ENCODE results near the gene GABARAPL2.

GABARAPL2 gene

GRCh38 chr16:75552951-75553350, 13.2 kb upstream of the GABARAPL2 start:
- Histone ChIP-seq H3K4me3 (ENCODE audit: low read depth in 1 of 2, low read length in 2 of 2) (no peak overlapping the region), H3K27ac (ENCODE audit: low read depth, low read length) (no peak overlapping the region), H3K4me1 (ENCODE audit: control insufficient read depth in 1 of 2, insufficient read depth in 2 of 2, low read length in 2 of 2) (peaks cover 9 to 12% of the 10 kb centered on the region in 2 donors), H3K9ac (ENCODE audit: low read depth in 1 of 2, low read length in 2 of 2) (no peak overlapping the region), H3K36me3 (ENCODE audit: control insufficient read depth in 1 of 2, insufficient read depth in 2 of 2, low read length in 2 of 2) (no peaks in the 10 kb centered on the region), H3K27me3 (ENCODE audit: control insufficient read depth in 1 of 2, insufficient read depth in 2 of 2, low read length in 2 of 2) (no peaks in the 10 kb centered on the region), H3K9me3 (ENCODE audit: control insufficient read depth in 1 of 2, low read length in 2 of 2) (no peaks in the 10 kb centered on the region)

- Histone ChIP-seq H3K27ac (ENCODE audit: low read depth, low read length) (peak overlapping the region; percentile 60), H3K9me3 (ENCODE audit: control insufficient read depth in 1 of 2, low read length in 2 of 2) (no peaks in the 10 kb centered on the region), H3K9ac (ENCODE audit: low read depth in 1 of 2, low read length in 2 of 2) (peak overlapping the region; percentile 41 to 64), H3K36me3 (ENCODE audit: control insufficient read depth in 1 of 2, insufficient read depth in 2 of 2, low read length in 2 of 2) (no peaks in the 10 kb centered on the region), H3K27me3 (ENCODE audit: control insufficient read depth in 1 of 2, insufficient read depth in 2 of 2, low read length in 2 of 2) (no peaks in the 10 kb centered on the region), H3K4me3 (ENCODE audit: low read depth in 1 of 2, low read length in 2 of 2) (peak overlapping the region; percentile 79 to 87), H3K4me1 (ENCODE audit: control insufficient read depth in 1 of 2, insufficient read depth in 2 of 2, low read length in 2 of 2) (peaks cover 5 to 12% of the 10 kb centered on the region in 2 donors)
Observed at GRCh38 chr16:75555213-75555706, 10.9 kb upstream of the GABARAPL2 start.

GRCh38 chr16:75555707-75556430, 10.3 kb upstream of the GABARAPL2 start, which contains the start of gene TMEM231:
TSS of gene TMEM231 (minus strand) at chr16:75556252. CDS start at chr16:75556209, 43 bp downstream.
- Histone ChIP-seq H3K4me3 (ENCODE audit: low read depth in 1 of 2, low read length in 2 of 2) (peak within 1 kb of the TSS; percentile 79 to 87), H3K27me3 (ENCODE audit: control insufficient read depth in 1 of 2, insufficient read depth in 2 of 2, low read length in 2 of 2) (no peaks in the 10 kb centered on the region), H3K27ac (ENCODE audit: low read depth, low read length) (peak within 1 kb of the TSS; percentile 60)

DNA sequence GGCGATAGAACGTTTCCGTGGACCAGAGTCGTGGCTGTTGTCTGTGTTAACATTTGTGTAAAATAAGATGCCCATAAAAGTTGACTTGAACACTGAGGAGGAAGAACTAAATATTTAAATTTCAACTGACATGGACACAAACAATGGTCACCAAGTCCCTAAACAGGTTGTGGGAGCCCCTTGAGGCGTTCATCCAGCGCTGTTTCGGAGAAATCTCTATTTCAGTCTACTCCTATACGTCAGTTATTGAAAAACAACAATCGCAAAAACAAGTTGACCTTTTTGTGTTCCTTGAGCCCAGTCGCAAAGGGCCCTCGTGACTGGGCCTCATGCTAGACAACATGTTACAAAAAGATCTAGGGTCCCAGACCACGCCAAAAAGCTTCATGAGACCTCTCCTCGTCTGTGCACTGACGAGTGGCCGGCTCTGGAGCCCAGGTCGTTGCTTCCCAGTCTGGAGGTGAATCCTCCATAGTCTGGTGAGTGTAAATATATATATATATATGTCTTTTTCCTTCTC, 9.7 kb upstream of the GABARAPL2 start:
- Histone ChIP-seq H3K27ac (ENCODE audit: low read depth, low read length) (peak overlapping the region; percentile 46), H3K4me3 (ENCODE audit: low read depth in 1 of 2, low read length in 2 of 2) (peak overlapping the region; percentile 79 to 87), H3K4me1 (ENCODE audit: control insufficient read depth in 1 of 2, insufficient read depth in 2 of 2, low read length in 2 of 2) (peaks cover 5 to 12% of the 10 kb centered on the region in 2 donors), H3K9ac (ENCODE audit: low read depth in 1 of 2, low read length in 2 of 2) (peak overlapping the region in 1 of 2 donors; percentile 4), H3K9me3 (ENCODE audit: control insufficient read depth in 1 of 2, low read length in 2 of 2) (no peaks in the 10 kb centered on the region), H3K36me3 (ENCODE audit: control insufficient read depth in 1 of 2, insufficient read depth in 2 of 2, low read length in 2 of 2) (no peaks in the 10 kb centered on the region), H3K27me3 (ENCODE audit: control insufficient read depth in 1 of 2, insufficient read depth in 2 of 2, low read length in 2 of 2) (no peaks in the 10 kb centered on the region)

More at GRCh38 chr16:75555707-75556430, 10.3 kb upstream of the GABARAPL2 start, which contains the start of gene TMEM231:
- peak within 1 kb of the TSS; percentile 41 to 64 for H3K9ac ChIP-seq (ENCODE audit: low read depth in 1 of 2, low read length in 2 of 2)
- H3K9me3 ChIP-seq (ENCODE audit: control insufficient read depth in 1 of 2, low read length in 2 of 2), result no peaks in the 10 kb centered on the region
- H3K36me3 ChIP-seq (ENCODE audit: control insufficient read depth in 1 of 2, insufficient read depth in 2 of 2, low read length in 2 of 2), result no peaks in the 10 kb centered on the region
- H3K4me1 ChIP-seq (ENCODE audit: control insufficient read depth in 1 of 2, insufficient read depth in 2 of 2, low read length in 2 of 2), result peaks cover 5 to 12% of the 10 kb centered on the region in 2 donors

- no peaks in the 10 kb centered on the region for H3K36me3 ChIP-seq (ENCODE audit: control insufficient read depth in 1 of 2, insufficient read depth in 2 of 2, low read length in 2 of 2)
- H3K27ac ChIP-seq (ENCODE audit: low read depth, low read length), result no peak overlapping the region
- peaks cover 0 to 12% of the 10 kb centered on the region in 2 donors for H3K4me1 ChIP-seq (ENCODE audit: control insufficient read depth in 1 of 2, insufficient read depth in 2 of 2, low read length in 2 of 2)
- H3K9ac ChIP-seq (ENCODE audit: low read depth in 1 of 2, low read length in 2 of 2), result no peak overlapping the region
- H3K27me3 ChIP-seq (ENCODE audit: control insufficient read depth in 1 of 2, insufficient read depth in 2 of 2, low read length in 2 of 2), result no peaks in the 10 kb centered on the region
- H3K9me3 ChIP-seq (ENCODE audit: control insufficient read depth in 1 of 2, low read length in 2 of 2), result no peaks in the 10 kb centered on the region
- no peak overlapping the region for H3K4me3 ChIP-seq (ENCODE audit: low read depth in 1 of 2, low read length in 2 of 2)
Observed at GRCh38 chr16:75558846-75559401, 7.3 kb upstream of the GABARAPL2 start.

DNA sequence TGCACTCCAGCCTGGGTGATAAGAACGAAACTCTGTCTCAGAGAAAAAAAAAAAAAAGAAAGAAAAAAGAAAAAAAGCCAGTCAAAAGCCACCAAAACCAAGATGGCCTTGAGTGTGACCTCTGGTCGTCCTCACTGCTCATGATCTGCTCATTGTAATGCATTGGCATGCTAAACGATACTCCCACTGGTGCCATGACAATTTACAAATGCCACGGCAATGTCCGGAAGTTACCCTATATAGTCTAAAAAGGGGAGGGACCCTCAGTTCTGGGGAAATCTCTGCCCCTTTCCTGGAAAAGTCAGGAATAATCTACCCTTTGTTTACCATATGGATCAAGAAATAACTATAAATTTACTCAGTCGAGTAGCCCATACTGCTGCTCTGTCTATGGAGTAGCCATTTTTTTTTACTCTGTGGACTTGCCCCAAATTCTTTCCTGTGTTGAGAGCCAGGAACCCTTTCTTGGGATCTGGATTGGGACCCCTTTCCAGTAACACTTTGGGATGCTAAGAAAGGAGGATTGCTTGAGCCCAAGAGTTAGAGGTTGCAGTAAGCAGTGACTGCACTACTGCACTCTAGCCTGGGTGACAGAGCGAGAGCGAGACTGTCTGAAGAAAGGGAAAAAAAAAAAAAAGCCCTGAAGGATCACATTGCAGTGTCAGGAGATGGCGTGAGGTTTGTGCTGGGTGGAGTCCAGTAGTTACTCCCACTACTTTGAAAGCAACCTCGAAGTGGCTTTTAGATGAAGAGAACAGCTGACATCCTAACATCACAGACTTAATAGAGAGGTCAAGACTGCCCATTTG, 6.4 kb upstream of the GABARAPL2 start:
- H3K9me3 ChIP-seq (ENCODE audit: control insufficient read depth in 1 of 2, low read length in 2 of 2), result no peaks in the 10 kb centered on the region
- H3K4me1 ChIP-seq (ENCODE audit: control insufficient read depth in 1 of 2, insufficient read depth in 2 of 2, low read length in 2 of 2), result peaks cover 0 to 12% of the 10 kb centered on the region in 2 donors
- H3K4me3 ChIP-seq (ENCODE audit: low read depth in 1 of 2, low read length in 2 of 2), result no peak overlapping the region
- H3K36me3 ChIP-seq (ENCODE audit: control insufficient read depth in 1 of 2, insufficient read depth in 2 of 2, low read length in 2 of 2), result no peaks in the 10 kb centered on the region
- no peak overlapping the region for H3K27ac ChIP-seq (ENCODE audit: low read depth, low read length)
- no peak overlapping the region for H3K9ac ChIP-seq (ENCODE audit: low read depth in 1 of 2, low read length in 2 of 2)
- H3K27me3 ChIP-seq (ENCODE audit: control insufficient read depth in 1 of 2, insufficient read depth in 2 of 2, low read length in 2 of 2), result no peaks in the 10 kb centered on the region

GRCh38 chr16:75565640-75566039, 539 bp upstream of the GABARAPL2 start:
- Histone ChIP-seq H3K9ac (ENCODE audit: low read depth in 1 of 2, low read length in 2 of 2) (peak overlapping the region; percentile 59 to 86), H3K27me3 (ENCODE audit: control insufficient read depth in 1 of 2, insufficient read depth in 2 of 2, low read length in 2 of 2) (no peaks in the 10 kb centered on the region), H3K27ac (ENCODE audit: low read depth, low read length) (peak overlapping the region; percentile 37), H3K4me3 (ENCODE audit: low read depth in 1 of 2, low read length in 2 of 2) (peak overlapping the region; percentile 79 to 94), H3K36me3 (ENCODE audit: control insufficient read depth in 1 of 2, insufficient read depth in 2 of 2, low read length in 2 of 2) (peaks cover 18 to 23% of the 10 kb centered on the region in 2 donors), H3K4me1 (ENCODE audit: control insufficient read depth in 1 of 2, insufficient read depth in 2 of 2, low read length in 2 of 2) (peaks cover 17 to 35% of the 10 kb centered on the region in 2 donors), H3K9me3 (ENCODE audit: control insufficient read depth in 1 of 2, low read length in 2 of 2) (no peaks in the 10 kb centered on the region)

DNA sequence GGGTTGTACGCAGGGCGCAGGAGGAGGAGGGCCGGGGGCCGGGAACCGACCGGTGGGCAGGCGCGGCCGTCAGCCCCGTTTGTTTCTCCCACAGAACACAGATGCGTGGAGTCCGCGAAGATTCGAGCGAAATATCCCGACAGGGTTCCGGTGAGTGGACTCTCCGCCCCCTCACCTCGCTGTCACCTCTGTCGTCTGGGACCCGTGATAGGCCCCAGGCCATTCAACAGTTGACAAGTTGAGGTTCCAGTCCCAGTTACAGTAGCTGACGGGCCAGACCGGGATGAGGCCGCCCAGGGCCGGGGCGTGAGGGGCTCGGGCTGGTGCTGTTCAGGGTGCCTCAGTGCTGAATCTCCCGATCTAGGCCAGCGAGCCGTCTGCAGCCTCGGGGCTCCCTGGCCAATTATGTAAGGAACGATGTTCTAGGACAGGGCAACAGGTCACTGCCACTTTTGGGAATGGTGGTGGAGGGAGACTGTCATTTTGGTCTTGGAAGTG, 628 bp downstream of the GABARAPL2 start:
- Histone ChIP-seq H3K36me3 (ENCODE audit: control insufficient read depth in 1 of 2, insufficient read depth in 2 of 2, low read length in 2 of 2) (peaks cover 18 to 29% of the 10 kb centered on the region in 2 donors), H3K9me3 (ENCODE audit: control insufficient read depth in 1 of 2, low read length in 2 of 2) (no peaks in the 10 kb centered on the region), H3K4me1 (ENCODE audit: control insufficient read depth in 1 of 2, insufficient read depth in 2 of 2, low read length in 2 of 2) (peaks cover 22 to 37% of the 10 kb centered on the region in 2 donors), H3K27me3 (ENCODE audit: control insufficient read depth in 1 of 2, insufficient read depth in 2 of 2, low read length in 2 of 2) (no peaks in the 10 kb centered on the region), H3K4me3 (ENCODE audit: low read depth in 1 of 2, low read length in 2 of 2) (peak overlapping the region; percentile 79 to 94), H3K9ac (ENCODE audit: low read depth in 1 of 2, low read length in 2 of 2) (peak overlapping the region; percentile 86 to 87), H3K27ac (ENCODE audit: low read depth, low read length) (peak overlapping the region; percentile 71)

DNA sequence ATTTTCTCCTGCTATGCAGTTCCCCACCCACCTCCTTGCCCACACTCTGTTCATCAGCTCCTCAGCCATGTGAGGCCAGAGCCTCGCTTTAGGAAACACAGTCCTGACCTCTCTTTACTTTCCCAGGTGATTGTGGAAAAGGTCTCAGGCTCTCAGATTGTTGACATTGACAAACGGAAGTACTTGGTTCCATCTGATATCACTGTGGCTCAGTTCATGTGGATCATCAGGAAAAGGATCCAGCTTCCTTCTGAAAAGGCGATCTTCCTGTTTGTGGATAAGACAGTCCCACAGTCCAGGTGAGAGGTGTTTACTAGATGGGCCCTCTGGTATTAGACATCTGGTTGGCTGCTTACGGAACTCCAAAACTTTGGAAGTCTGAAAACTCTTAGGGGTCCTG, 1.7 kb downstream of the GABARAPL2 start:
- Histone ChIP-seq H3K27ac (ENCODE audit: low read depth, low read length) (no peak overlapping the region), H3K36me3 (ENCODE audit: control insufficient read depth in 1 of 2, insufficient read depth in 2 of 2, low read length in 2 of 2) (peaks cover 26 to 39% of the 10 kb centered on the region in 2 donors), H3K27me3 (ENCODE audit: control insufficient read depth in 1 of 2, insufficient read depth in 2 of 2, low read length in 2 of 2) (no peaks in the 10 kb centered on the region), H3K4me3 (ENCODE audit: low read depth in 1 of 2, low read length in 2 of 2) (no peak overlapping the region), H3K9ac (ENCODE audit: low read depth in 1 of 2, low read length in 2 of 2) (no peak overlapping the region), H3K9me3 (ENCODE audit: control insufficient read depth in 1 of 2, low read length in 2 of 2) (no peaks in the 10 kb centered on the region), H3K4me1 (ENCODE audit: control insufficient read depth in 1 of 2, insufficient read depth in 2 of 2, low read length in 2 of 2) (peaks cover 24 to 37% of the 10 kb centered on the region in 2 donors)
